AG04450 (cell line): ENCODE data around the gene TPM1. TPM values are rescaled to one million over a fixed set of nuclear protein-coding genes. Genes with fewer than 3 reads are reported as not detected.

Source experiments
- CTCF ChIA-PET: fragments of 300-600, 350-600 bp; formaldehyde crosslinking; extraction: SDS; loops from one replicate; lab custom pipeline; 2022; ENCODE audit warnings: antibody characterized with exemption, inconsistent platforms; lab: Charles Lee
- POLR2A ChIA-PET: fragments of 350-600 bp; formaldehyde crosslinking; extraction: SDS; loops from one replicate; lab custom pipeline; 2021; ENCODE audit warnings: antibody characterized with exemption, inconsistent platforms; lab: Yijun Ruan, JAX
- DNase-seq: peaks from one replicate; pipeline ENCODE4 v3.0.0-alpha.2; 2011; ENCODE audit warnings: low read depth, low spot score
- H3K27ac ChIP-seq: one replicate; pipeline ENCODE4 v1.5.1; 2012; ENCODE audit warnings: low read depth, low read length, control low read depth
- H3K27me3 ChIP-seq: one replicate; pipeline ENCODE4 v1.6.0; 2012; ENCODE audit warnings: low read length; ENCODE audit not compliant: control insufficient read depth, insufficient read depth
- H3K4me3 ChIP-seq: 2 replicates; pipeline ENCODE4 v1.5.1; 2011; ENCODE audit warnings: mild to moderate bottlenecking, low read depth, low read length, control low read depth
- H3K9me3 ChIP-seq: 2 replicates; pipeline ENCODE4 v1.5.1; 2012; ENCODE audit warnings: low read length; ENCODE audit not compliant: control insufficient read depth, insufficient read depth
- polyA plus RNA-seq: library from polyadenylated mRNA; depleted of rRNA; stranded (reverse); fragments of >200 nt; gene quantifications from 2 replicates; pipeline ENCODE4 v1.2.3, GENCODE V29; 2011
- TF ChIP-seq, protein P1 (sequence below): IDR thresholded peaks from 2 replicates; pipeline ENCODE4 v1.5.1; 2011; ENCODE audit warnings: low read depth, low read length, control low read depth, inconsistent platforms

Gene TPM1
- polyA plus RNA-seq, 1 experiment = 1,348 TPM

DNA sequence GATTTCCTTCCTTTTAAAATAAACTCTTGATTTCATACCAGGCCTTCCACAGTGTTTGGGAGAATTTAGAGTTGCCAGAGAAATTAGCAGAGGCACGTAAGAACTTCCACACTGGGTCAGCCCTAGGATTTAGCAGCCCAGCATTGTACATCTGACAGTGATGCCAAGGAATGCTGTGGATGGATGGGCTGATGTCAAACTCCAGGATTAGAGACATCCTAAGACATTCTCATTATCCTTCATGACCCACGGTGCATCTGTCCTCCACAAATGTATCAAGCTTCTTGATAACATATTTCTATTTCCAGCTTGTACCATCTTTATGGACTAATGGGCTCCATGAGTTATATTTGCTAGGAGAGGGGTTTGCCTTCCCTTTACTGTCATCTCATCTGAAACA, 8.0 kb upstream of the TPM1 start:
- Histone ChIP-seq H3K4me3 (no peak overlapping the region), H3K27ac (no peak overlapping the region), H3K9me3 (peaks cover 3% of the 10 kb centered on the region; the same call in 1 of the 2 replicates), H3K27me3 (no peaks in the 10 kb centered on the region)
- POLR2A ChIA-PET = no interaction called here
- TF ChIP-seq, protein P1, sequence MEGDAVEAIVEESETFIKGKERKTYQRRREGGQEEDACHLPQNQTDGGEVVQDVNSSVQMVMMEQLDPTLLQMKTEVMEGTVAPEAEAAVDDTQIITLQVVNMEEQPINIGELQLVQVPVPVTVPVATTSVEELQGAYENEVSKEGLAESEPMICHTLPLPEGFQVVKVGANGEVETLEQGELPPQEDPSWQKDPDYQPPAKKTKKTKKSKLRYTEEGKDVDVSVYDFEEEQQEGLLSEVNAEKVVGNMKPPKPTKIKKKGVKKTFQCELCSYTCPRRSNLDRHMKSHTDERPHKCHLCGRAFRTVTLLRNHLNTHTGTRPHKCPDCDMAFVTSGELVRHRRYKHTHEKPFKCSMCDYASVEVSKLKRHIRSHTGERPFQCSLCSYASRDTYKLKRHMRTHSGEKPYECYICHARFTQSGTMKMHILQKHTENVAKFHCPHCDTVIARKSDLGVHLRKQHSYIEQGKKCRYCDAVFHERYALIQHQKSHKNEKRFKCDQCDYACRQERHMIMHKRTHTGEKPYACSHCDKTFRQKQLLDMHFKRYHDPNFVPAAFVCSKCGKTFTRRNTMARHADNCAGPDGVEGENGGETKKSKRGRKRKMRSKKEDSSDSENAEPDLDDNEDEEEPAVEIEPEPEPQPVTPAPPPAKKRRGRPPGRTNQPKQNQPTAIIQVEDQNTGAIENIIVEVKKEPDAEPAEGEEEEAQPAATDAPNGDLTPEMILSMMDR = no peak
- CTCF ChIA-PET = no interaction called here
- no peak for DNase-seq

DNA sequence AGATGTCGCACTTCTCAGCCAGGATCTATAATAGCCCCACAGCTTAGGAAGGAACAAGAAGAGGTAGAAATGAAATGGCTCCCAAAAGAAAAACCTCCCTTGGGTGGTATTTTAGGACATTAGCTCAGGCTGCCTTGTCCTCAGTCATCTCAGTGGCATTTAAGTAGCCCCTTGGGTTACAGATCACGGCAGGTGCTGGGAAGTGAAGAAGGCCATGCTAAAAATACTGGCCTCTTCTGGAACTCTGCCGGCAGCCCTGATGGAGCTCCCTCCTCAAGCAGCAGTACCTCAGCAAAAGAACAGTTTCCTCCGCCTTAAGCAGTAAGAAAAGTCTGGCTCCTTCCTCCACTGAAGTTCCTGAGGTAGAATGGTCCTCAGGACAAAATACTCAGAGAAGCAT, 7.3 kb upstream of the TPM1 start:
- no peak overlapping the region for H3K4me3 ChIP-seq
- peak overlapping the region; percentile 11 for H3K27ac ChIP-seq
- TF ChIP-seq, protein P1 = no peak
- POLR2A ChIA-PET = no interaction called here
- H3K9me3 ChIP-seq = peaks cover 5% of the 10 kb centered on the region; the same call in 1 of the 2 replicates
- no peak for DNase-seq
- H3K27me3 ChIP-seq = no peaks in the 10 kb centered on the region
- CTCF ChIA-PET = no interaction called here

DNA sequence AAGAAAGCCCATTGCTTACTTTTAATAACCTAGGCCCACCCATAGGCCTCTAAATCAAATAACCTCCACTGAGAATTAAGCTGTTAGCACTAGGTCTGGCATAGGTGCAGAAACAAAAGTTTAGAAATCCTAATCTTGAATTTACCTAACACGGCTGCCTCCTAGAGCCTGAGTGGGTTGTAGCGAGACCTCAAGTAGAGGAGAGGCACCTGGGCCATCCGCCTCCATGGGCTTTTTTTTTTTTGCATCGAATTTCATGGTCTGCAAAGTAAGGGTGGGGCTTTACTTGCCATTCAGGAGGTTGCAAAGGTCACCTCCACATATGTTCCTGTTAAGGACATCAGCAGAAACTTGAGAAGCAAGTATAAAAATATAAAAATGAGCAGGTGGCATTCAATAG, 6.6 kb upstream of the TPM1 start:
- no peaks in the 10 kb centered on the region for H3K27me3 ChIP-seq
- ChIA-PET CTCF (no interaction called here), POLR2A (no interaction called here)
- no peak overlapping the region for H3K27ac ChIP-seq
- TF ChIP-seq, protein P1 = no peak
- H3K9me3 ChIP-seq = peaks cover 5% of the 10 kb centered on the region; the same call in 1 of the 2 replicates
- DNase-seq = no peak
- H3K4me3 ChIP-seq = no peak overlapping the region

DNA sequence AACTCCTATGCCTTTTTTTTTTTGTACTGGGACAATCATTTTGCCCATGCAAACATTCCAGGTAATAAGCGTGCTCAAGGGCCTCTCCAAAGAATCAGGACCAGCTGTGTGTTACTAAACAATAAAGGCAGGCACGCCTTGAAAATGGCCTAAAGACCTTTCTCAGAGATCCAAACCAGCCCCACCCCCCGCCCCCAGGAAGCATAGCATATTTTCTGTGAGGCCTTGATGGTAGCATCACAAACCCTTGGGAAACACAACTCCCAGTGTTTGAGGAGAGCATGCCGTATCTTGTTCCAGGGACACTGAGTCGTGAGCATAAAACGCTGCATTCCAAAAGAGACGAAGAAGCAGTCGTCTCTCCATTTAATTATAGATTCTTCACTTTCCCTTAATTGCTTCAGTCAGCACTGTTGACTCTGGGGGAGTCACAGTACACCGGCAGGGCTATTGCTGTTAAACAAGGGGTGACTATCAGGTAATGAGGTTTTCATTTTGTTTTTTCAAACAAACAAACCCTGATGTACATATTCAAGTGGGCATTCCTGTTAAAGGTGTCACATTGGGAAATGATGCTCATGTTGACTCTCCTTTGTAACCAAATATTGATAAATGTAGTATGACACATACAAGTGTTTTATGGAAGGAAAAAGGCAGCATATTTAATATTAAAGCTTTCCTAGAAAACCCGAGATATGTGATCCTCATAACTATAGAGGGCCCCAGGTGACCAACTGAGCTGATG, 4.4 kb upstream of the TPM1 start:
- no peaks in the 10 kb centered on the region for H3K27me3 ChIP-seq
- peaks cover 5% of the 10 kb centered on the region; the same call in 1 of the 2 replicates for H3K9me3 ChIP-seq
- ChIA-PET POLR2A (interaction anchor here (0.7 to 1.3 kb wide), 3 partner anchors 15 to 588 kb away, joined by 3 to 7 read pairs (median 4); no protein-coding TSS in a partner anchor), CTCF (interaction anchor here (0.9 to 2.5 kb wide), 4 partner anchors 10 to 256 kb away, joined by 3 to 7 read pairs (median 4); no protein-coding TSS in a partner anchor)
- no peak overlapping the region for H3K4me3 ChIP-seq
- TF ChIP-seq, protein P1 = no peak
- no peak overlapping the region for H3K27ac ChIP-seq
- DNase-seq = no peak
